ENCODE measurements around the gene BTBD19. TPM values are rescaled to one million over a fixed set of nuclear protein-coding genes. Genes with fewer than 3 reads are reported as not detected.
A peak's percentile ranks its signal among the peaks of the same experiment; 100 is the strongest.

BTBD19 gene
- total and polyA plus RNA-seq, 9 of the 15 experiments (the other 6 are each of a cell fraction or from before 2014, with no cell fraction given): 0.22 to 2.0 (median 0.95) TPM

- peak; percentile 96 for TF ChIP-seq ARID4B (CRISPR knock-in tag; IDR thresholded peaks at IDR 0.05)
- peak; percentile 61 for TF ChIP-seq GMEB1 (CRISPR knock-in tag; IDR thresholded peaks at IDR 0.05)
- TF ChIP-seq RNF219 (CRISPR knock-in tag; IDR thresholded peaks at IDR 0.05): no peak
- TF ChIP-seq FUS (optimal IDR thresholded peaks at IDR 0.05; ENCODE audit: low read depth, low read length): peak; percentile 82
- 0 out of 2 replicates have a peak, but pooled peaks have one; percentile 31 for TF ChIP-seq ATF6 (CRISPR knock-in tag; IDR thresholded peaks at IDR 0.05)
- TF ChIP-seq ZNF79 (CRISPR knock-in tag; IDR thresholded peaks at IDR 0.05; ENCODE audit: low read depth): 0 out of 2 replicates have a peak, but pooled peaks have one; percentile 49
- peak; percentile 94 for TF ChIP-seq RB1 (IDR thresholded peaks at IDR 0.05; ENCODE audit: low read depth)
- peak; percentile 94 for TF ChIP-seq ZFX (CRISPR knock-in tag; IDR thresholded peaks at IDR 0.05)
- TF ChIP-seq DEAF1 (CRISPR knock-in tag; IDR thresholded peaks at IDR 0.05): peak; percentile 82
- TF ChIP-seq ETS2 (tag; IDR thresholded peaks at IDR 0.05; ENCODE audit: borderline replicate concordance, poor library complexity, severe bottlenecking): no peak
- peak; percentile 81 for TF ChIP-seq ETS1 (conservative IDR thresholded peaks at IDR 0.05; ENCODE audit: control insufficient read depth, low read depth, low read length)
- peak; percentile 70 for TF ChIP-seq FOSL1 (tag; conservative IDR thresholded peaks at IDR 0.05)
These were observed 8.3 kb upstream of the BTBD19 start, which contains the start of gene PLK3 (continued) for GRCh38 chr1:44799770-44800584.

All from K562 (cell line).